A673 (cell line): ENCODE data around the gene TMEM244. TPM values are rescaled to one million over a fixed set of nuclear protein-coding genes. Genes with fewer than 3 reads are reported as not detected.

Source experiments
- BruUV-seq: library from RNA; stranded (reverse); fragments of 400-500 nt; replicated peaks from 2 replicates; lab custom pipeline; 2021; lab: Mats Ljungman, UMichigan
- CTCF ChIA-PET: fragments of 300-600 bp; sonication (Branson Sonifier 250); formaldehyde crosslinking; loops from one replicate; lab custom pipeline; 2022; ENCODE audit warnings: antibody characterized with exemption; lab: Charles Lee
- POLR2A ChIA-PET: fragments of 300-600 bp; sonication (Branson Sonifier 250); formaldehyde crosslinking; loops from one replicate; lab custom pipeline; 2022; ENCODE audit warnings: antibody characterized with exemption; ENCODE audit not compliant: low non-redundant PET; lab: Charles Lee
- DNase-seq: peaks from one replicate; pipeline ENCODE4 v3.0.0-alpha.2; 2015; ENCODE audit warnings: low spot score
- H3K27ac ChIP-seq: fragments of 200-600 bp; sonication (generic); 2 replicates; pipeline ENCODE4 v1.5.1; 2016; ENCODE audit warnings: mixed run types, low read depth, mild to moderate bottlenecking, mixed read lengths, antibody characterized with exemption, low read length; ENCODE audit not compliant: poor library complexity, severe bottlenecking
- H3K27me3 ChIP-seq: fragments of 200-600 bp; sonication (generic); replicated peaks from 2 replicates; pipeline ENCODE4 v1.6.1; 2017; ENCODE audit warnings: mixed run types, low read depth, mild to moderate bottlenecking, mixed read lengths, antibody characterized with exemption, low read length; ENCODE audit not compliant: insufficient read depth, poor library complexity
- H3K36me3 ChIP-seq: fragments of 200-600 bp; sonication (generic); 2 replicates; pipeline ENCODE4 v1.6.1; 2016; ENCODE audit warnings: mixed run types, mild to moderate bottlenecking, mixed read lengths, antibody characterized with exemption, low read length; ENCODE audit not compliant: insufficient read depth, poor library complexity, severe bottlenecking
- H3K4me1 ChIP-seq: fragments of 200-600 bp; sonication (generic); 2 replicates; pipeline ENCODE4 v1.6.1; 2017; ENCODE audit warnings: mixed run types, mild to moderate bottlenecking, mixed read lengths, antibody characterized with exemption, low read length; ENCODE audit not compliant: insufficient read depth, poor library complexity, severe bottlenecking
- H3K4me3 ChIP-seq: fragments of 200-600 bp; sonication (generic); 2 replicates; pipeline ENCODE4 v1.5.1; 2016; ENCODE audit warnings: low read depth, mixed run types, mild to moderate bottlenecking, mixed read lengths, low read length; ENCODE audit not compliant: poor library complexity, severe bottlenecking
- H3K9me3 ChIP-seq: fragments of 200-600 bp; sonication (generic); 2 replicates; pipeline ENCODE4 v1.6.1; 2016; ENCODE audit warnings: mixed run types, low read depth, mild to moderate bottlenecking, mixed read lengths, antibody characterized with exemption, low read length; ENCODE audit not compliant: poor library complexity, severe bottlenecking
- EZH2 ChIP-seq: fragments of 200-600 bp; sonication (generic); IDR thresholded peaks from 2 replicates; pipeline ENCODE4 v1.6.1; 2017; ENCODE audit warnings: borderline replicate concordance, low read depth, mild to moderate bottlenecking, mixed read lengths, antibody characterized with exemption, low read length; ENCODE audit not compliant: poor library complexity, severe bottlenecking
- intact Hi-C: fragments of 100-400 bp; cut with micrococcal nuclease; formaldehyde crosslinking; loops from one replicate; pipeline ENCODE4 v1.10.0; 2022; ENCODE audit not compliant: unreplicated experiment
- total RNA-seq: library from RNA; stranded (reverse); gene quantifications from 2 replicates; pipeline ENCODE4 v1.2.3, GENCODE V29; 2021
- TF ChIP-seq, protein P1 (sequence below): fragments of 300-800, 200-600 bp; sonication (generic); conservative IDR thresholded peaks from 2 replicates; pipeline ENCODE4 v1.5.1; 2017; ENCODE audit warnings: low read depth, mild to moderate bottlenecking, antibody characterized with exemption, low read length, moderate library complexity, mixed read lengths

The TMEM244 gene
- total RNA-seq, 1 experiment from 2014 or later: not detected

DNA sequence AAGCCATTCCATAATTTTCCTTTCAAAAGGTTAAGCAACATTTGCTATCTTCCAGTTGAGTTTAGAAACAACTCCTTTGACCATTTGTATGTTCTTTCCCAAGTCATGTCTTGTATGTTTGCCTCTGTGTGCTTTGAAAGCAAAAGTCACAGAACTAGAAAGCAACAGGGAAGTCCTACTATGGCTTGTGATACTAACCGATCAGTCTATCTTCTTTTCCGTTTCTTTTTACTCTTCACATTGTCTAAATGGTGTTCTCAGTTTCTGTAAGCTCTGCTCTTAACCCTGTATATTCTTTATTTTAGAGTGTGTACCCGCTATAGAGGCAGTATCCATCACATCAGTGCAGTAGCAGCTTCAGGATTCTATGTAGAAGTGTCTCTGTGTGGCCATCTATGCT lies 32.9 kb downstream of the TMEM244 start:
- CTCF ChIA-PET: no interaction called here
- BruUV-seq: no TSS peak
- intact Hi-C loops: no loop called here

DNA sequence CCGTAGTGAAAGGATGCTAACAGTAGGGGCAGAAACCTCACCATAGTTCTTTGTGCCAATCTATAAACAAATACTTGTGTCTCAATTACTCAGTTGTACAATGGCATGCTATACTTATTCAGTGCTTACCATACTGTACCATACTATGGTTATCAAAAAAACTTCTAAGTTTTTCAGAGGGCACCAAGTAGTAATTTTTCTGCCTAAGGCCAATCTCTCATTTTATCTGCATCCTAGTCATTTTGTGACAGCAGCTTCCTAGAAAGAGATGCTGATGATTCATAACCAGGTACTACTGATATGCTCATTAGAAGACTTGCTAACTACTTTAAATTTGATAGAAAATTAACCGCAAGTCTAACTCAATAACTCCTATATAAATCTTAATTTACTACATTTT lies 42.9 kb downstream of the TMEM244 start:
- intact Hi-C loops: no loop called here
- Histone ChIP-seq H3K36me3 (no peaks in the 10 kb centered on the region), H3K9me3 (no peaks in the 10 kb centered on the region), H3K27me3 (no peaks in the 10 kb centered on the region), H3K4me1 (no peaks in the 10 kb centered on the region), H3K4me3 (no peak overlapping the region), H3K27ac (no peak overlapping the region)
- BruUV-seq: no TSS peak
- no peak for DNase-seq
- TF ChIP-seq, protein P1, sequence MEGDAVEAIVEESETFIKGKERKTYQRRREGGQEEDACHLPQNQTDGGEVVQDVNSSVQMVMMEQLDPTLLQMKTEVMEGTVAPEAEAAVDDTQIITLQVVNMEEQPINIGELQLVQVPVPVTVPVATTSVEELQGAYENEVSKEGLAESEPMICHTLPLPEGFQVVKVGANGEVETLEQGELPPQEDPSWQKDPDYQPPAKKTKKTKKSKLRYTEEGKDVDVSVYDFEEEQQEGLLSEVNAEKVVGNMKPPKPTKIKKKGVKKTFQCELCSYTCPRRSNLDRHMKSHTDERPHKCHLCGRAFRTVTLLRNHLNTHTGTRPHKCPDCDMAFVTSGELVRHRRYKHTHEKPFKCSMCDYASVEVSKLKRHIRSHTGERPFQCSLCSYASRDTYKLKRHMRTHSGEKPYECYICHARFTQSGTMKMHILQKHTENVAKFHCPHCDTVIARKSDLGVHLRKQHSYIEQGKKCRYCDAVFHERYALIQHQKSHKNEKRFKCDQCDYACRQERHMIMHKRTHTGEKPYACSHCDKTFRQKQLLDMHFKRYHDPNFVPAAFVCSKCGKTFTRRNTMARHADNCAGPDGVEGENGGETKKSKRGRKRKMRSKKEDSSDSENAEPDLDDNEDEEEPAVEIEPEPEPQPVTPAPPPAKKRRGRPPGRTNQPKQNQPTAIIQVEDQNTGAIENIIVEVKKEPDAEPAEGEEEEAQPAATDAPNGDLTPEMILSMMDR: no peak
- no peak for TF ChIP-seq EZH2
- CTCF ChIA-PET: no interaction called here
- POLR2A ChIA-PET: no interaction called here

More for the DNA sequence above, 32.9 kb downstream of the TMEM244 start:
- H3K4me3 ChIP-seq: no peak overlapping the region
- no peak for DNase-seq
- H3K4me1 ChIP-seq: peaks cover 17% of the 10 kb centered on the region
- H3K27ac ChIP-seq: no peak overlapping the region
- H3K36me3 ChIP-seq: no peaks in the 10 kb centered on the region
- no peaks in the 10 kb centered on the region for H3K9me3 ChIP-seq
- no peaks in the 10 kb centered on the region for H3K27me3 ChIP-seq
- POLR2A ChIA-PET: no interaction called here
- TF ChIP-seq EZH2: no peak
- TF ChIP-seq, protein P1: no peak

DNA sequence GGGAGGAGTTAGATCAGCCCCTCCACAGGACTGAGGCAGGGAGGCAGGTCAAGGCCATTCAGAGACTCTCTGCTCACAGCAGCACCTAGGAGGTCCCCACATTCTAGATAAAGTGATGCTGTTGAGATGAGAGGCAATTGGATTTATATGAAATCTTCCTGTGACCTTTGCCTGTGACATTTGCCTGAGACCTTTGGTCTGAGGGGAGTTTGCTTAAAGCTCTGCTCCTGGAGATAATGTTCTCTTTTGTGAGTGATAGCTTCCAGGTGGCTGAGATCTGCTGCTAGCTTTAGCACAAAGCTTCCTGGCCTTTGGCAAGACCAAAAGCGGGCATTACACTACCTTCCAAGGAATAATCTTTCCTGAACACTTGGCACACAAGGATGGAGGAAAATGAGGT lies 43.3 kb downstream of the TMEM244 start:
- H3K9me3 ChIP-seq: no peaks in the 10 kb centered on the region
- no peak for TF ChIP-seq EZH2
- TF ChIP-seq, protein P1: no peak
- intact Hi-C loops: no loop called here
- DNase-seq: no peak
- ChIA-PET POLR2A (no interaction called here), CTCF (no interaction called here)
- H3K4me3 ChIP-seq: no peak overlapping the region
- H3K27ac ChIP-seq: no peak overlapping the region
- no peaks in the 10 kb centered on the region for H3K36me3 ChIP-seq
- H3K27me3 ChIP-seq: no peaks in the 10 kb centered on the region
- no peaks in the 10 kb centered on the region for H3K4me1 ChIP-seq
- no TSS peak for BruUV-seq
